GM23338 (cell line): Measurements from ENCODE around the gene AP3S1.

Experiments
- CREB1 ChIP-seq: fragments of 250-450 bp; sonication (Bioruptor Pico); IDR thresholded peaks from 2 replicates; pipeline ENCODE4 v1.5.0; 2020; ENCODE audit warnings: low read depth, mild to moderate bottlenecking, moderate library complexity
- CTCF ChIP-seq, 2 experiments: fragments of 200-600 bp in 1 of 2; sonication (generic) in 1 of 2; conservative IDR thresholded peaks; 2 replicates each; pipeline versions ENCODE4 v1.5.1 to v1.6.1; 2016 to 2017; ENCODE audit warnings: antibody characterized with exemption in 2 of 2, low read depth in 2 of 2, mild to moderate bottlenecking in 2 of 2, moderate library complexity in 1 of 2
- ETS1 ChIP-seq: IDR thresholded peaks from 2 replicates; pipeline ENCODE4 v1.6.1; 2016; ENCODE audit warnings: antibody characterized with exemption
- EZH2 ChIP-seq: fragments of 200-600 bp; sonication (generic); IDR thresholded peaks from one replicate; pipeline ENCODE4 v1.8.0; 2017; ENCODE audit warnings: antibody characterized with exemption, mild to moderate bottlenecking, low read depth; ENCODE audit not compliant: unreplicated experiment
- EZH2phosphoT487 ChIP-seq: fragments of 200-600 bp; sonication (generic); IDR thresholded peaks from one replicate; pipeline ENCODE4 v1.8.1; 2018; ENCODE audit warnings: antibody characterized with exemption; ENCODE audit not compliant: unreplicated experiment
- JUNB ChIP-seq: IDR thresholded peaks from one replicate; pipeline ENCODE4 v1.6.1; 2016; ENCODE audit warnings: antibody characterized with exemption; ENCODE audit not compliant: unreplicated experiment
- POLR2AphosphoS5 ChIP-seq: IDR thresholded peaks from 2 replicates; pipeline ENCODE4 v1.6.1; 2016; ENCODE audit warnings: antibody characterized with exemption, low read depth
- REST ChIP-seq: IDR thresholded peaks from one replicate; pipeline ENCODE4 v1.6.1; 2018; ENCODE audit warnings: antibody characterized with exemption; ENCODE audit not compliant: unreplicated experiment
- STAT1 ChIP-seq: IDR thresholded peaks from one replicate; pipeline ENCODE4 v1.6.1; 2016; ENCODE audit warnings: antibody characterized with exemption; ENCODE audit not compliant: unreplicated experiment
- ZNF114 ChIP-seq: fragments of 250-450 bp; sonication (Bioruptor Pico); IDR thresholded peaks from 2 replicates; pipeline ENCODE4 v1.5.0; 2020; ENCODE audit warnings: mild to moderate bottlenecking, moderate library complexity
- ZNF462 ChIP-seq: fragments of 250-450 bp; sonication (Bioruptor Pico); IDR thresholded peaks from 2 replicates; pipeline ENCODE4 v1.5.0; 2020; ENCODE audit warnings: mild to moderate bottlenecking, moderate library complexity

GRCh38 chr5:115956957-115957356, 115.2 kb downstream of the AP3S1 start:
- TF ChIP-seq CTCF (conservative IDR thresholded peaks at IDR 0.05; ENCODE audit: low read depth in 2 of 2): no peak
- TF ChIP-seq EZH2phosphoT487: no peak
- TF ChIP-seq REST: no peak
- TF ChIP-seq JUNB: no peak
- no peak for TF ChIP-seq ZNF114 (CRISPR knock-in tag)
- TF ChIP-seq EZH2: no peak
- TF ChIP-seq POLR2AphosphoS5: no peak
- TF ChIP-seq ZNF462 (CRISPR knock-in tag): no peak
- no peak for TF ChIP-seq STAT1
- TF ChIP-seq ETS1: no peak
- TF ChIP-seq CREB1 (CRISPR knock-in tag): no peak
